ENCODE data around the gene PSMG3.

PSMG3 gene

GRCh38 chr7:1576521-1577253 lies 6.9 kb upstream of the PSMG3 start:
- Mint-ChIP-seq H3K9me3 (no peaks in the 10 kb centered on the region), H3K36me3 (ENCODE audit: low read depth) (no peaks in the 10 kb centered on the region), H3K4me1 (ENCODE audit: low read depth) (peaks cover 11% of the 10 kb centered on the region), H3K4me3 (no peak overlapping the region), H3K27me3 (no peaks in the 10 kb centered on the region), H3K27ac (no peak overlapping the region)

- H3K36me3 Mint-ChIP-seq (ENCODE audit: low read depth) = no peaks in the 10 kb centered on the region
Measured at GRCh38 chr7:1575809-1576208, 6.0 kb upstream of the PSMG3 start.

GRCh38 chr7:1572111-1572822 lies 2.4 kb upstream of the PSMG3 start:
- Mint-ChIP-seq H3K27me3 (no peaks in the 10 kb centered on the region), H3K9me3 (no peaks in the 10 kb centered on the region), H3K27ac (peak overlapping the region; percentile 1), H3K36me3 (ENCODE audit: low read depth) (peaks cover 17% of the 10 kb centered on the region), H3K4me1 (ENCODE audit: low read depth) (peaks cover 39% of the 10 kb centered on the region), H3K4me3 (no peak overlapping the region)

More at GRCh38 chr7:1575809-1576208, 6.0 kb upstream of the PSMG3 start:
- Mint-ChIP-seq H3K27me3 (no peaks in the 10 kb centered on the region), H3K9me3 (no peaks in the 10 kb centered on the region), H3K4me3 (no peak overlapping the region), H3K27ac (no peak overlapping the region), H3K4me1 (ENCODE audit: low read depth) (peaks cover 18% of the 10 kb centered on the region)

- peaks cover 28% of the 10 kb centered on the region for H3K36me3 Mint-ChIP-seq (ENCODE audit: low read depth)
- H3K4me1 Mint-ChIP-seq (ENCODE audit: low read depth) = peaks cover 45% of the 10 kb centered on the region
- H3K9me3 Mint-ChIP-seq = no peaks in the 10 kb centered on the region
- peak overlapping the region; percentile 97 for H3K27ac Mint-ChIP-seq
- no peaks in the 10 kb centered on the region for H3K27me3 Mint-ChIP-seq
- H3K4me3 Mint-ChIP-seq = peak overlapping the region; percentile 95
Measured at GRCh38 chr7:1569440-1569832, 396 bp downstream of the PSMG3 start.

- H3K4me1 Mint-ChIP-seq (ENCODE audit: low read depth) = peaks cover 45% of the 10 kb centered on the region
- H3K4me3 Mint-ChIP-seq = peak overlapping the region; percentile 95
- peak overlapping the region; percentile 97 for H3K27ac Mint-ChIP-seq
- H3K27me3 Mint-ChIP-seq = no peaks in the 10 kb centered on the region
- peaks cover 28% of the 10 kb centered on the region for H3K36me3 Mint-ChIP-seq (ENCODE audit: low read depth)
- H3K9me3 Mint-ChIP-seq = no peaks in the 10 kb centered on the region
Measured at GRCh38 chr7:1569016-1569415, 816 bp downstream of the PSMG3 start.

- Mint-ChIP-seq H3K4me3 (peak overlapping the region; percentile 95), H3K27ac (peak overlapping the region; percentile 40), H3K4me1 (ENCODE audit: low read depth) (peaks cover 45% of the 10 kb centered on the region), H3K9me3 (no peaks in the 10 kb centered on the region), H3K27me3 (no peaks in the 10 kb centered on the region), H3K36me3 (ENCODE audit: low read depth) (peaks cover 28% of the 10 kb centered on the region)
Measured at GRCh38 chr7:1567896-1568510, 1.8 kb downstream of the PSMG3 start.

- Mint-ChIP-seq H3K27ac (peak overlapping the region; percentile 11), H3K36me3 (ENCODE audit: low read depth) (peaks cover 28% of the 10 kb centered on the region), H3K9me3 (no peaks in the 10 kb centered on the region), H3K27me3 (no peaks in the 10 kb centered on the region), H3K4me3 (no peak overlapping the region), H3K4me1 (ENCODE audit: low read depth) (peaks cover 40% of the 10 kb centered on the region)
Measured at GRCh38 chr7:1567049-1567771, 2.6 kb downstream of the PSMG3 start.

GRCh38 chr7:1566687-1567048 lies 3.2 kb downstream of the PSMG3 start:
- H3K4me3 Mint-ChIP-seq = no peak overlapping the region
- peaks cover 34% of the 10 kb centered on the region for H3K4me1 Mint-ChIP-seq (ENCODE audit: low read depth)
- no peak overlapping the region for H3K27ac Mint-ChIP-seq

GRCh38 chr7:1564603-1565022 lies 5.2 kb downstream of the PSMG3 start:
- no peak overlapping the region for H3K27ac Mint-ChIP-seq
- no peak overlapping the region for H3K4me3 Mint-ChIP-seq
- no peaks in the 10 kb centered on the region for H3K27me3 Mint-ChIP-seq
- H3K4me1 Mint-ChIP-seq (ENCODE audit: low read depth) = peaks cover 25% of the 10 kb centered on the region
- H3K9me3 Mint-ChIP-seq = no peaks in the 10 kb centered on the region
- H3K36me3 Mint-ChIP-seq (ENCODE audit: low read depth) = peaks cover 28% of the 10 kb centered on the region

More at GRCh38 chr7:1566687-1567048, 3.2 kb downstream of the PSMG3 start:
- Mint-ChIP-seq H3K27me3 (no peaks in the 10 kb centered on the region), H3K9me3 (no peaks in the 10 kb centered on the region), H3K36me3 (ENCODE audit: low read depth) (peaks cover 28% of the 10 kb centered on the region)

- H3K36me3 Mint-ChIP-seq (ENCODE audit: low read depth) = peaks cover 27% of the 10 kb centered on the region
Measured at GRCh38 chr7:1563981-1564602, 5.7 kb downstream of the PSMG3 start.

GRCh38 chr7:1562597-1563051 lies 7.2 kb downstream of the PSMG3 start:
- Mint-ChIP-seq H3K4me3 (no peak overlapping the region), H3K9me3 (no peaks in the 10 kb centered on the region), H3K27ac (no peak overlapping the region), H3K27me3 (no peaks in the 10 kb centered on the region), H3K4me1 (ENCODE audit: low read depth) (peaks cover 10% of the 10 kb centered on the region), H3K36me3 (ENCODE audit: low read depth) (peaks cover 14% of the 10 kb centered on the region)

More at GRCh38 chr7:1563981-1564602, 5.7 kb downstream of the PSMG3 start:
- H3K4me1 Mint-ChIP-seq (ENCODE audit: low read depth) = peaks cover 23% of the 10 kb centered on the region
- no peak overlapping the region for H3K4me3 Mint-ChIP-seq
- no peaks in the 10 kb centered on the region for H3K27me3 Mint-ChIP-seq
- H3K9me3 Mint-ChIP-seq = no peaks in the 10 kb centered on the region
- no peak overlapping the region for H3K27ac Mint-ChIP-seq

- Mint-ChIP-seq H3K27ac (no peak overlapping the region), H3K4me3 (no peak overlapping the region), H3K4me1 (ENCODE audit: low read depth) (peaks cover 5% of the 10 kb centered on the region), H3K27me3 (no peaks in the 10 kb centered on the region), H3K9me3 (no peaks in the 10 kb centered on the region), H3K36me3 (ENCODE audit: low read depth) (peaks cover 9% of the 10 kb centered on the region)
Measured at GRCh38 chr7:1562116-1562515, 7.7 kb downstream of the PSMG3 start.

- Mint-ChIP-seq H3K4me3 (no peak overlapping the region), H3K4me1 (ENCODE audit: low read depth) (no peaks in the 10 kb centered on the region), H3K27me3 (no peaks in the 10 kb centered on the region), H3K27ac (no peak overlapping the region), H3K9me3 (no peaks in the 10 kb centered on the region), H3K36me3 (ENCODE audit: low read depth) (peaks cover 4% of the 10 kb centered on the region)
Measured at GRCh38 chr7:1561036-1561940, 8.5 kb downstream of the PSMG3 start.

Data from stimulated activated naive CD8-positive, alpha-beta T cell treated with anti-CD3 and anti-CD28 coated beads, Interleukin-15, Interleukin-2, amounts not matched to agents 100 ng/mL and 50 ng/mL, for 24 hours (primary cell).